ENCODE measurements around the gene SDF4. TPM values are rescaled to one million over a fixed set of nuclear protein-coding genes. Genes with fewer than 3 reads are reported as not detected.

Gene SDF4
- total and polyA plus RNA-seq, 2 of the 13 experiments (the other 11 are each of a cell fraction or from before 2014, with no cell fraction given): 80.8 to 107 TPM

GRCh38 chr1:1185101-1185765 is 46.6 kb downstream of the SDF4 start:
- FAIRE-seq: no peak
- no TSS peak for BruUV-seq (replicated peaks)
- intact Hi-C loops (cut with micrococcal nuclease; ENCODE audit: unreplicated experiment) (no loop called here), in situ Hi-C loops (cut with HindIII; ENCODE audit: extremely low pct_ligation_motif_present, low pct_unique_long_range_greater_than_20kb) (no loop called here)
- Histone ChIP-seq H3K36me3 (replicated peaks in 1 of 2; ENCODE audit: control insufficient read depth in 1 of 2, insufficient read depth in 2 of 2, low read length in 2 of 2) (no peaks in the 10 kb centered on the region), H3K4me2 (ENCODE audit: low read depth, low read length) (peak overlapping the region; percentile 56), H3K9ac (ENCODE audit: insufficient read depth, low read depth, low read length) (no peak overlapping the region), H2AFZ (ENCODE audit: low read length) (peak overlapping the region; percentile 67), H3K27ac (ENCODE audit: extremely low read length, insufficient read depth, low read length) (no peak overlapping the region), H3K79me2 (ENCODE audit: insufficient read depth, low read length) (no peaks in the 10 kb centered on the region), H4K20me1 (ENCODE audit: insufficient read depth, low read length) (no peaks in the 10 kb centered on the region), H3K27me3 (ENCODE audit: control insufficient read depth in 1 of 2, insufficient read depth in 2 of 2, low read length in 2 of 2) (peaks cover 4 to 56% of the 10 kb centered on the region in 2 experiments; a peak in 4 of 5 replicates), H3K4me3 (replicated peaks in 1 of 3; ENCODE audit: insufficient read depth in 1 of 3, low read depth in 2 of 3, low read length in 3 of 3) (peak overlapping the region in 2 of 3 experiments; percentile 32 to 46; a peak in 2 of 6 replicates), H3K4me1 (ENCODE audit: insufficient read depth, low read length) (peaks cover 14% of the 10 kb centered on the region), H3K9me3 (ENCODE audit: low read length) (no peaks in the 10 kb centered on the region)
- DNase-seq (ENCODE audit: low spot score): no peak
- CTCF ChIA-PET (ENCODE audit: low intra/inter-chr PET ratio, low total read pairs): no interaction called here
- POLR2A ChIA-PET: interaction anchor here (1.2 to 1.5 kb wide), 3 partner anchors 16 to 57 kb away, joined by 3 to 8 read pairs (median 3); no protein-coding TSS in a partner anchor
- 4% methylated on average over 12 of the region's 31 CpGs for WGBS (ENCODE audit: low lambda C conversion rate)
- peak; percentile 56 for ATAC-seq
- TF ChIP-seq ELF1 (CRISPR knock-in tag; IDR thresholded peaks at IDR 0.05) (0 out of 2 replicates have a peak, but pooled peaks have one; percentile 11), GABPB1 (CRISPR knock-in tag; IDR thresholded peaks at IDR 0.05) (peak; percentile 34; the same call in 1 of the 2 replicates), ARHGAP35 (CRISPR knock-in tag; IDR thresholded peaks at IDR 0.05; ENCODE audit: borderline replicate concordance) (no peak), ZNF337 (CRISPR knock-in tag; IDR thresholded peaks at IDR 0.05; ENCODE audit: borderline replicate concordance, low read depth) (no peak), ZFX (CRISPR knock-in tag; IDR thresholded peaks at IDR 0.05; ENCODE audit: low read depth) (peak; percentile 29; the same call in 1 of the 2 replicates), RAD51 (IDR thresholded peaks at IDR 0.05; ENCODE audit: borderline replicate concordance) (no peak), ISL2 (CRISPR knock-in tag; IDR thresholded peaks at IDR 0.05) (no peak), MED8 (CRISPR knock-in tag; IDR thresholded peaks at IDR 0.05; ENCODE audit: insufficient replicate concordance) (no peak), ZNF335 (CRISPR knock-in tag; IDR thresholded peaks at IDR 0.05) (0 out of 2 replicates have a peak, but pooled peaks have one; percentile 26), ZNF619 (CRISPR knock-in tag; IDR thresholded peaks at IDR 0.05) (no peak)
- TF ChIP-seq, protein P1, sequence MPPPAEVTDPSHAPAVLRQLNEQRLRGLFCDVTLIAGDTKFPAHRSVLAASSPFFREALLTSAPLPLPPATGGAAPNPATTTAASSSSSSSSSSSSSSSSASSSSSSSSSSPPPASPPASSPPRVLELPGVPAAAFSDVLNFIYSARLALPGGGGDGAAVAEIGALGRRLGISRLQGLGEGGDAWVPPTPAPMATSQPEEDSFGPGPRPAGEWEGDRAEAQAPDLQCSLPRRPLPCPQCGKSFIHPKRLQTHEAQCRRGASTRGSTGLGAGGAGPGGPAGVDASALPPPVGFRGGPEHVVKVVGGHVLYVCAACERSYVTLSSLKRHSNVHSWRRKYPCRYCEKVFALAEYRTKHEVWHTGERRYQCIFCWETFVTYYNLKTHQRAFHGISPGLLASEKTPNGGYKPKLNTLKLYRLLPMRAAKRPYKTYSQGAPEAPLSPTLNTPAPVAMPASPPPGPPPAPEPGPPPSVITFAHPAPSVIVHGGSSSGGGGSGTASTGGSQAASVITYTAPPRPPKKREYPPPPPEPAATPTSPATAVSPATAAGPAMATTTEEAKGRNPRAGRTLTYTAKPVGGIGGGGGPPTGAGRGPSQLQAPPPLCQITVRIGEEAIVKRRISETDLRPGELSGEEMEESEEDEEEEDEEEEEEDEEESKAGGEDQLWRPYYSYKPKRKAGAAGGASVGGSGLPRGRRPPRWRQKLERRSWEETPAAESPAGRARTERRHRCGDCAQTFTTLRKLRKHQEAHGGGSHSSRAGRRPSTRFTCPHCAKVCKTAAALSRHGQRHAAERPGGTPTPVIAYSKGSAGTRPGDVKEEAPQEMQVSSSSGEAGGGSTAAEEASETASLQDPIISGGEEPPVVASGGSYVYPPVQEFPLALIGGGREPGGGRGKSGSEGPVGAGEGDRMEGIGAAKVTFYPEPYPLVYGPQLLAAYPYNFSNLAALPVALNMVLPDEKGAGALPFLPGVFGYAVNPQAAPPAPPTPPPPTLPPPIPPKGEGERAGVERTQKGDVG (CRISPR knock-in tag; IDR thresholded peaks at IDR 0.05; ENCODE audit: borderline replicate concordance): 0 out of 2 replicates have a peak, but pooled peaks have one; percentile 26
- TF ChIP-seq, protein P2, sequence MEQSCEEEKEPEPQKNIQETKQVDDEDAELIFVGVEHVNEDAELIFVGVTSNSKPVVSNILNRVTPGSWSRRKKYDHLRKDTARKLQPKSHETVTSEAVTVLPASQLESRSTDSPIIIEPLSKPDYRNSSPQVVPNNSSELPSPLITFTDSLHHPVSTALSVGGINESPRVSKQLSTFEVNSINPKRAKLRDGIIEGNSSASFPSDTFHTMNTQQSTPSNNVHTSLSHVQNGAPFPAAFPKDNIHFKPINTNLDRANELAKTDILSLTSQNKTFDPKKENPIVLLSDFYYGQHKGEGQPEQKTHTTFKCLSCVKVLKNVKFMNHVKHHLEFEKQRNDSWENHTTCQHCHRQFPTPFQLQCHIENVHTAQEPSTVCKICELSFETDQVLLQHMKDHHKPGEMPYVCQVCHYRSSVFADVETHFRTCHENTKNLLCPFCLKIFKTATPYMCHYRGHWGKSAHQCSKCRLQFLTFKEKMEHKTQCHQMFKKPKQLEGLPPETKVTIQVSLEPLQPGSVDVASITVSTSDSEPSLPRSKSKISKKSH (CRISPR knock-in tag; IDR thresholded peaks at IDR 0.05; ENCODE audit: borderline replicate concordance): no peak
- TF ChIP-seq, protein P3, sequence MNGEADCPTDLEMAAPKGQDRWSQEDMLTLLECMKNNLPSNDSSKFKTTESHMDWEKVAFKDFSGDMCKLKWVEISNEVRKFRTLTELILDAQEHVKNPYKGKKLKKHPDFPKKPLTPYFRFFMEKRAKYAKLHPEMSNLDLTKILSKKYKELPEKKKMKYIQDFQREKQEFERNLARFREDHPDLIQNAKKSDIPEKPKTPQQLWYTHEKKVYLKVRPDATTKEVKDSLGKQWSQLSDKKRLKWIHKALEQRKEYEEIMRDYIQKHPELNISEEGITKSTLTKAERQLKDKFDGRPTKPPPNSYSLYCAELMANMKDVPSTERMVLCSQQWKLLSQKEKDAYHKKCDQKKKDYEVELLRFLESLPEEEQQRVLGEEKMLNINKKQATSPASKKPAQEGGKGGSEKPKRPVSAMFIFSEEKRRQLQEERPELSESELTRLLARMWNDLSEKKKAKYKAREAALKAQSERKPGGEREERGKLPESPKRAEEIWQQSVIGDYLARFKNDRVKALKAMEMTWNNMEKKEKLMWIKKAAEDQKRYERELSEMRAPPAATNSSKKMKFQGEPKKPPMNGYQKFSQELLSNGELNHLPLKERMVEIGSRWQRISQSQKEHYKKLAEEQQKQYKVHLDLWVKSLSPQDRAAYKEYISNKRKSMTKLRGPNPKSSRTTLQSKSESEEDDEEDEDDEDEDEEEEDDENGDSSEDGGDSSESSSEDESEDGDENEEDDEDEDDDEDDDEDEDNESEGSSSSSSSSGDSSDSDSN (CRISPR knock-in tag; IDR thresholded peaks at IDR 0.05): 0 out of 2 replicates have a peak, but pooled peaks have one; percentile 35
